Activated CD4-positive, CD25-positive, alpha-beta regulatory T cell (primary cell): ENCODE data around the gene GRAMD1C.
"Not testable (repeated sequence)": the region's sequence is repeated elsewhere in the genome, so short reads cannot be mapped to it uniquely, and the experiment has no call there.

ENCODE experiments used
- DNase-seq, 4 experiments: peaks; one replicate each; lab custom pipeline; 2025; lab: John Stamatoyannopoulos, UW

The GRAMD1C gene

GRCh38 chr3:113838631-113839209 is at the start of gene GRAMD1C:
Gene GRAMD1C (plus strand): TSS chr3:113838788. CDS start chr3:113838910, 122 bp downstream.
- DNase-seq, result peak; percentile 60 to 76 (median 70)

GRCh38 chr3:113791381-113791780 is 47.2 kb upstream of the GRAMD1C start:
- DNase-seq, result no peak

- no peak for DNase-seq
These were observed 44.1 kb upstream of the GRAMD1C start for GRCh38 chr3:113794526-113794925.

GRCh38 chr3:113795693-113796092 is 42.9 kb upstream of the GRAMD1C start:
- DNase-seq, result no peak

- DNase-seq, result no peak
These were observed 35.7 kb upstream of the GRAMD1C start for GRCh38 chr3:113802795-113803455.

- no peak for DNase-seq
These were observed 33.9 kb upstream of the GRAMD1C start for GRCh38 chr3:113804661-113805060.

- DNase-seq, result no peak
These were observed 33.3 kb upstream of the GRAMD1C start for GRCh38 chr3:113805249-113805648.

GRCh38 chr3:113812854-113813253 is 25.7 kb upstream of the GRAMD1C start:
- DNase-seq, result no peak

- no peak for DNase-seq
These were observed 18.7 kb upstream of the GRAMD1C start for GRCh38 chr3:113819866-113820265.

GRCh38 chr3:113825090-113825489 is 13.5 kb upstream of the GRAMD1C start:
- no peak for DNase-seq

- no peak for DNase-seq
These were observed 10.0 kb upstream of the GRAMD1C start for GRCh38 chr3:113828600-113828999.

GRCh38 chr3:113829576-113830354 is 8.8 kb upstream of the GRAMD1C start:
- no peak for DNase-seq

GRCh38 chr3:113831103-113831355 is 7.6 kb upstream of the GRAMD1C start:
- DNase-seq, result no peak

GRCh38 chr3:113832477-113833164 is 6.0 kb upstream of the GRAMD1C start:
- no peak for DNase-seq

GRCh38 chr3:113834983-113835382 is 3.6 kb upstream of the GRAMD1C start:
- DNase-seq, result no peak

GRCh38 chr3:113839551-113839950 is 963 bp downstream of the GRAMD1C start:
- DNase-seq, result no peak

GRCh38 chr3:113844622-113845222 is 6.1 kb downstream of the GRAMD1C start:
- no peak for DNase-seq

GRCh38 chr3:113847247-113847646 is 8.7 kb downstream of the GRAMD1C start:
- DNase-seq, result no peak

- no peak for DNase-seq
These were observed 9.3 kb downstream of the GRAMD1C start for GRCh38 chr3:113847664-113848461.

GRCh38 chr3:113849071-113849470 is 10.5 kb downstream of the GRAMD1C start:
- not testable (repeated sequence) for DNase-seq

- DNase-seq, result not testable (repeated sequence)
These were observed 11.3 kb downstream of the GRAMD1C start for GRCh38 chr3:113849841-113850240.
